VCaP (cell line): ENCODE data around the gene PLPP1.

Experiments
- H3K27ac ChIP-seq: fragments of 450-650 bp; 2 replicates; pipeline ENCODE4 v1.5.1; 2017
- TF ChIP-seq, protein P1 (sequence below): fragments of 450-650 bp; conservative IDR thresholded peaks from 2 replicates; pipeline ENCODE4 v1.5.1; 2017; ENCODE audit warnings: mild to moderate bottlenecking, moderate library complexity

PLPP1 gene

DNA sequence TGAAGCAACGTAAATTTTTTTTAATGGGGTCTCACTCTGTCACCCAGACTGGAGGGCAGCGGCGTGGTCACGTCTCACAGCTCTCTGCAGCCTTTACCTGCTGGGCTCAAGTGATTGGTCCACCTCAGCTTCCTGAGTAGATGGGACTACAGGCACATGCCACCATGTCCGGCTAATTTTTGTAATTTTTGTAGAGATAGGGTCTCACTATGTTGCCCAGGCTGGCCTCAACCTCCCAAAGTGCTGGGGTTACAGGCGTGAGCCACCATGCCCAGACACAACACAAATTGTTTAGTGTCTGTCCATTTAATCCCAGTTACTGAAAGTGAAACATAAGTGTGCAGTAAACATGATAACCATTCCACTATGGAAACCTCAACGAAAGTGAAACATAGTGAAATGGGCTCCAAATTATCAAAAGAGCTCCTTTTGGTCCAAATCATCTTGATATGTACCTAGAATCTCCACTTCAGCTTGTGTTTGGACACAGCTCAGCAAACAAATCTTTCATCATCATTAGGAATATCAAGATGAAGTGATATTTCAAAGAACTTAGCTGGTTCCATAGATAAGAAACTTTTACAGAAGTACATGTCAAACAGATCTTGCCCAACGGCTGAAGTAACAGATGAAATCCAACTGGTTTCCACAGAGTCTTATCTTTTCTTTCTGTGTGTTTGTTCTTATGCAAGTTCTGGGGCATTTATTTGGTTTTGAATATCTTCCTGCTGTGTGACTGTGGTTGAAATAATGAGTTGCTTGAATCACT is 41.2 kb upstream of the PLPP1 start:
- H3K27ac ChIP-seq, result peak overlapping the region; percentile 95

DNA sequence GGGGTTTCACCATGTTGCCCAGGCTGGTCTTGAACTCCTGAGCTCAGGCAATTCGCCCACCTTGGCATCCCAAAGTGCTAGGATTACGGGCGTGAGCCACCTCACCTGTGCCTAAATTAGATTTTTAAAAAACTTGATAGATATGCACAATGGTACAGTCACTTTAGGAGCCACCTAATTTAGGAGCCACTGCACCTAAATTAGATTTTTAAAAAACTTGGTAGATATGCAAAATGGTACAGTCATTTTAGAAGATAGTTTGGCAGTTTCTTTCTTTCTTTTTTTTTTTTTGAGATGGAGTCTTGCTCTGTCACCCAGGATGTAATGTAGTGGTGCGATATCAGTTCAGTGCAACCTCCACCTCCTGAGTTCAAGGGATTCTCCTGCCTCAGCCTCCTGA is 37.8 kb upstream of the PLPP1 start:
- H3K27ac ChIP-seq, result peak overlapping the region; percentile 95
- TF ChIP-seq, protein P1, sequence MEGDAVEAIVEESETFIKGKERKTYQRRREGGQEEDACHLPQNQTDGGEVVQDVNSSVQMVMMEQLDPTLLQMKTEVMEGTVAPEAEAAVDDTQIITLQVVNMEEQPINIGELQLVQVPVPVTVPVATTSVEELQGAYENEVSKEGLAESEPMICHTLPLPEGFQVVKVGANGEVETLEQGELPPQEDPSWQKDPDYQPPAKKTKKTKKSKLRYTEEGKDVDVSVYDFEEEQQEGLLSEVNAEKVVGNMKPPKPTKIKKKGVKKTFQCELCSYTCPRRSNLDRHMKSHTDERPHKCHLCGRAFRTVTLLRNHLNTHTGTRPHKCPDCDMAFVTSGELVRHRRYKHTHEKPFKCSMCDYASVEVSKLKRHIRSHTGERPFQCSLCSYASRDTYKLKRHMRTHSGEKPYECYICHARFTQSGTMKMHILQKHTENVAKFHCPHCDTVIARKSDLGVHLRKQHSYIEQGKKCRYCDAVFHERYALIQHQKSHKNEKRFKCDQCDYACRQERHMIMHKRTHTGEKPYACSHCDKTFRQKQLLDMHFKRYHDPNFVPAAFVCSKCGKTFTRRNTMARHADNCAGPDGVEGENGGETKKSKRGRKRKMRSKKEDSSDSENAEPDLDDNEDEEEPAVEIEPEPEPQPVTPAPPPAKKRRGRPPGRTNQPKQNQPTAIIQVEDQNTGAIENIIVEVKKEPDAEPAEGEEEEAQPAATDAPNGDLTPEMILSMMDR, result no peak

More for the DNA sequence above, 41.2 kb upstream of the PLPP1 start:
- TF ChIP-seq, protein P1, result no peak

DNA sequence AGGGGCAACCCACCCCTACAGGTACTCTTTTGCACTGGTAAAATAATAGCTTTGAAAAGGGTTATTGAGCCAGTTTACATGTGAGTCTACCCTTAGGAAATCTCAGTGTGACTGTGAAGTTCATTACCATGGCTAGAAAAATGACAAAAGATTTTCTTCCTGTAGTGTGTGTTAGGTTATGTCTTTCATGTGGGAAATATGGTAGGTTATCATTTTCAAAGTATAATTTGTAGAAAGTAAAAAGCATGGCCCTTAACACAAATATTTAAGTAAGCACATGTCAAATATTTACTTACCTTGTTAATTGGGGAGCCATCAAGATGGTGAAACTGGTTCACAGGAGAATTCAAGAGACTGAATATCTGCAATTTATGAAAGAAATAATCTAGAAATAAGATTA is 37.3 kb upstream of the PLPP1 start:
- TF ChIP-seq, protein P1, result no peak
- peak overlapping the region; percentile 95 for H3K27ac ChIP-seq

DNA sequence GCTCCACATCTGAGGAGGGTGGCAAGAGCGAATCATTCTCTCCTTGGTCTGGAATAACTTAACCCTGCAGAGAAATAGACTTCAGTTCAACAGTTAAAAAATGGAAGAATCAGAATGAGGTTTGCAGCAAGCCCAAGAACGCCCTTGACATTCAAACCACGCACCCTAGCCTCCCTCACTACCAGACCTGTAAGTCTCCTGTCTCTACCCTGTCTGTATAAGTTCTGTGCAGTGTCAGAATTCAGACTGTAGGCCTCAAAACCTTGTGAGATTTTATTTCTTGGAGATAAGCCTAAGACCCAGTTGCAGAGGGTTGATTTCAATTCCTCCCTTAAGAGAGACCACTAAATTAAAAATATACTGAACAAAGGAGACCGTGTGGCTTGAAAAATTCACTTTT is 35.8 kb upstream of the PLPP1 start:
- peak overlapping the region; percentile 95 for H3K27ac ChIP-seq
- TF ChIP-seq, protein P1, result no peak

DNA sequence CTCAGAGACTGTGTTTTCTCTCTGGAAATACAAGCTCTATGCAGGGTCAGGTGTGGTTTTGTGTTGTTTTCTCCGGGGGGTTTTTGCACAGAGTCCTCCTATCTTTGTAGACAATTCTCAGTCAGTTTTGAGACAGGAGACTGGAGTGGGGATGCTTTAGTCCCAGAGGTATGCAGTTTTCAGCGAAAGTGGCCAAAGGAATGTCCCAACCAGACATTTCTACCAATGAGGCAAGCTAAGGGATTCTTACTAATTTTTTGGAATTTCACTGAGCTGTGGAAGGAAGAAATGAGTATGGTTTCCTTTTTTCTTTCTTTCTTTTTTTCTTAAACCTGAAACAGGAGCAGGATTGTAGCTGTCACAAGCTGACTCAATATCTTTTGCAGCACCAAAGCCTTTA is 35.3 kb upstream of the PLPP1 start:
- H3K27ac ChIP-seq, result peak overlapping the region; percentile 95

DNA sequence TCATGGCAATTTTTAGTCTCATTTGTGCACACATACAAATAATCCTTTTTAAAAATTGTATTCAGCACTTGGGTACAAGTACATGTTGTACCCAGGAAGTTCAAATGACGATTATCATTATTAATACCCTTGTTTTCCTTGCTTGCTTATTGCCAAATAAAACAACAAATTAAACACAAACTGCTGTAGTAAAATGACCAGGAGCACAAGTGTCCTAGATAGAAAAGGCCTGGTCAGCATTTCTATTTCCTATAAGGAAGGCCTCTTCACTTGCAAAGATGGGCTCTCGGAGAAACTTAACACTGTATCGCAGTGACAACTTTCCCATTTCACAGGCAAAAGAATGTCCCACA is 34.7 kb upstream of the PLPP1 start:
- TF ChIP-seq, protein P1, result no peak
- H3K27ac ChIP-seq, result peak overlapping the region; percentile 95

More for the DNA sequence above, 35.3 kb upstream of the PLPP1 start:
- TF ChIP-seq, protein P1, result no peak

DNA sequence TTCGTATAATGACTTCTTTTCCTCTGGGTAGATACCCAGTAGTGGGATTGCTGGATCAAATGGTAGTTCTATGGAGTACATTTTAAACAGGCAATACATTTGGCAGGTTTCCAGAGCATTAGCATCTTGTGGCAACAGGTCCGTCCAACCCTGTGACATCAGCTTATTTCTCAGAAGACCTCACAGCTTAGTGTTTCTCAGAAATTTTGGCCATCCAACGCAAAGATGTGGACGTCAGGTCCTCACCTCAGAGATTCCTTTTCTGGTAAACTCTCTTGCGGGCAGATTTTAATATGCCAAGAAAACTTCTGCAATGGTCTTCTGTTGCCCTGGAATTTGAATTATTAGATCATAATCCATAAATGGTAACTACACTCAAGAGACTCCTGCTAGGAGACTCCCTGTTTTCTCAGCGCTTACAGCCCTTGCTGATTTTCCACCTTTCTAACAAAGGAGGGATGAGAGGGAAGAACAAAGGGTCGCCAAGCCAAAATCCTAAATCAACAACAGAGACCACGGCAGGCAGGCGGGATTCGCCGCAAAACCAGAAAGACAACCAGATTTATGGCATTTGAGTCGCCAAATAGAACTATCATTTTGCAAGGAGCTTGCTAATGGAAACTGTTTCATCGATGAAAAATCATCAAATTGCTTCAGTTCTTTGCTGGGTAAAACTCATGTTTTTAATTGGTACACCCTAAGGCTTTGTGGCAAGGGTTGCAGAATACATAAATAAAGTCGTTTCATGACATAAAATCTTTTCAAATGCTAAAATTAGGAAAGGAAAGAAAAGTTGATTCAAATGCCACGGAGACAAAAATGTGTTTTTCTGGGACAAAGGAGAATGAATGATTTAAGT is 34.1 kb upstream of the PLPP1 start:
- TF ChIP-seq, protein P1, result no peak
- peak overlapping the region; percentile 95 for H3K27ac ChIP-seq
